Measurements from ENCODE around the gene IFTAP. TPM values are rescaled to one million over a fixed set of nuclear protein-coding genes. Genes with fewer than 3 reads are reported as not detected.

The IFTAP gene
- total and polyA plus RNA-seq, 2 of the 13 experiments (the other 11 are each of a cell fraction or from before 2014, with no cell fraction given) = 11.3 to 29.4 TPM

- TF ChIP-seq ZNF430 (CRISPR knock-in tag; IDR thresholded peaks at IDR 0.05) = no peak
- TF ChIP-seq KMT2B (CRISPR knock-in tag; IDR thresholded peaks at IDR 0.05) = no peak
These were observed 11.2 kb downstream of the IFTAP start (continued) for GRCh38 chr11:36605221-36606216.

- intact Hi-C loops (cut with micrococcal nuclease; ENCODE audit: unreplicated experiment) = no loop called here
- no TSS peak for BruUV-seq (replicated peaks)
- no peak; the same call in 2 of the 3 replicates for ATAC-seq
These were observed 14.3 kb downstream of the IFTAP start for GRCh38 chr11:36608491-36609199.

More at GRCh38 chr11:36608491-36609199, 14.3 kb downstream of the IFTAP start:
- H3K36me3 ChIP-seq (replicated peaks in 1 of 2; ENCODE audit: control insufficient read depth in 1 of 2, insufficient read depth in 2 of 2, low read length in 2 of 2) = no peaks in the 10 kb centered on the region
- H2AFZ ChIP-seq (ENCODE audit: low read length) = no peak overlapping the region
- H3K9me3 ChIP-seq (ENCODE audit: low read length) = no peaks in the 10 kb centered on the region
- H3K9ac ChIP-seq (ENCODE audit: insufficient read depth, low read depth, low read length) = no peak overlapping the region
- no peak overlapping the region for H3K4me3 ChIP-seq (replicated peaks in 1 of 3; ENCODE audit: insufficient read depth in 1 of 3, low read depth in 2 of 3, low read length in 3 of 3)
- H4K20me1 ChIP-seq (ENCODE audit: insufficient read depth, low read length) = no peaks in the 10 kb centered on the region
- no peak for TF ChIP-seq ZNF770 (CRISPR knock-in tag; IDR thresholded peaks at IDR 0.05)
- no peak for TF ChIP-seq ZNF331 (CRISPR knock-in tag; IDR thresholded peaks at IDR 0.05)
- no peak for DNase-seq (ENCODE audit: low spot score)
- H3K4me1 ChIP-seq (ENCODE audit: insufficient read depth, low read length) = no peaks in the 10 kb centered on the region
- ChIA-PET POLR2A (no interaction called here), CTCF (ENCODE audit: low intra/inter-chr PET ratio, low total read pairs) (no interaction called here)
- H3K4me2 ChIP-seq (ENCODE audit: low read depth, low read length) = no peak overlapping the region
- H3K27me3 ChIP-seq (ENCODE audit: control insufficient read depth in 1 of 2, insufficient read depth in 2 of 2, low read length in 2 of 2) = no peaks in the 10 kb centered on the region; a peak in 1 of 5 replicates
- no peak for FAIRE-seq
- no peaks in the 10 kb centered on the region for H3K79me2 ChIP-seq (ENCODE audit: insufficient read depth, low read length)
- no peak overlapping the region for H3K27ac ChIP-seq (ENCODE audit: extremely low read length, insufficient read depth, low read length)
- in situ Hi-C loops (cut with HindIII; ENCODE audit: extremely low pct_ligation_motif_present, low pct_unique_long_range_greater_than_20kb) = no loop called here
- WGBS (ENCODE audit: low lambda C conversion rate) = 13% methylated on average over 1 of the region's 1 CpG

Measured in HepG2 (cell line).